Neural cell (in vitro differentiated cells): ENCODE data around the gene ANGEL2. TPM values are rescaled to one million over a fixed set of nuclear protein-coding genes. Genes with fewer than 3 reads are reported as not detected.

Source experiments
- H2AFZ ChIP-seq: fragments of 200-600, 300-800 bp; sonication (generic), shearing (Covaris generic); 2 replicates; pipeline ENCODE4 v1.6.0; 2014; ENCODE audit warnings: low read depth, mild to moderate bottlenecking, antibody characterized with exemption, low read length, moderate library complexity
- H3F3A ChIP-seq: fragments of 200-600 bp; shearing (Covaris generic); 2 replicates; pipeline ENCODE4 v1.6.1; 2016; ENCODE audit warnings: mild to moderate bottlenecking, moderate library complexity, mixed read lengths, antibody characterized with exemption, low read length; ENCODE audit not compliant: insufficient read depth, poor library complexity, severe bottlenecking
- H3K27ac ChIP-seq: fragments of 200-600, 300-800 bp; sonication (generic), shearing (Covaris generic); 2 replicates; pipeline ENCODE4 v1.5.1; 2014; ENCODE audit warnings: mild to moderate bottlenecking, low read length, moderate library complexity
- H3K27me3 ChIP-seq: fragments of 300-800, 200-600 bp; sonication (generic), shearing (Covaris generic); 2 replicates; pipeline ENCODE4 v1.6.0; 2014; ENCODE audit warnings: mild to moderate bottlenecking, low read depth, low read length, moderate library complexity; ENCODE audit not compliant: insufficient read depth
- H3K36me3 ChIP-seq: fragments of 300-800, 200-600 bp; sonication (generic), shearing (Covaris generic); 2 replicates; pipeline ENCODE4 v1.5.1; 2014; ENCODE audit warnings: mild to moderate bottlenecking, antibody characterized with exemption, low read length, moderate library complexity; ENCODE audit not compliant: insufficient read depth
- H3K4me2 ChIP-seq: fragments of 300-800, 200-600 bp; sonication (generic), shearing (Covaris generic); 2 replicates; pipeline ENCODE4 v1.6.0; 2014; ENCODE audit warnings: mild to moderate bottlenecking, low read length
- H3K4me3 ChIP-seq: fragments of 300-800, 200-600 bp; sonication (generic), shearing (Covaris generic); 2 replicates; pipeline ENCODE4 v1.5.1; 2014; ENCODE audit warnings: mild to moderate bottlenecking, low read length, moderate library complexity
- H3K79me2 ChIP-seq: fragments of 200-600 bp; shearing (Covaris generic); replicated peaks from 2 replicates; pipeline ENCODE4 v1.6.0; 2014; ENCODE audit warnings: mild to moderate bottlenecking, low read length, moderate library complexity; ENCODE audit not compliant: insufficient read depth
- H3K9ac ChIP-seq: fragments of 300-800, 200-600 bp; sonication (generic), shearing (Covaris generic); 2 replicates; pipeline ENCODE4 v1.6.1; 2016; ENCODE audit warnings: mild to moderate bottlenecking, low read length, mixed read lengths
- H3K9me2 ChIP-seq: fragments of 200-600 bp; shearing (Covaris generic); 2 replicates; pipeline ENCODE4 v1.6.1; 2016; ENCODE audit warnings: mild to moderate bottlenecking, low read length, mixed read lengths; ENCODE audit not compliant: insufficient read depth
- H3K9me3 ChIP-seq: fragments of 200-600, 300-800 bp; sonication (generic), shearing (Covaris generic); 2 replicates; pipeline ENCODE4 v1.6.1; 2016; ENCODE audit warnings: mild to moderate bottlenecking, mixed run types, low read length, moderate library complexity, mixed read lengths
- H4K20me1 ChIP-seq: fragments of 200-600 bp; shearing (Covaris generic); 2 replicates; pipeline ENCODE4 v1.6.1; 2016; ENCODE audit warnings: mild to moderate bottlenecking, mixed run types; ENCODE audit not compliant: insufficient read depth
- CTCF ChIP-seq: fragments of 450-650 bp; IDR thresholded peaks from 2 replicates; pipeline ENCODE4 v1.5.1; 2014; ENCODE audit warnings: antibody characterized with exemption, mild to moderate bottlenecking, moderate library complexity; ENCODE audit not compliant: poor library complexity, severe bottlenecking
- EP300 ChIP-seq: fragments of 450-650 bp; conservative IDR thresholded peaks from 2 replicates; pipeline ENCODE4 v1.6.1; 2014; ENCODE audit warnings: antibody characterized with exemption, mild to moderate bottlenecking, moderate library complexity; ENCODE audit not compliant: poor library complexity, severe bottlenecking
- EZH2 ChIP-seq: fragments of 200-600, 300-800 bp; shearing (Covaris generic), sonication (generic); IDR thresholded peaks from 2 replicates; pipeline ENCODE4 v1.6.1; 2014; ENCODE audit warnings: antibody characterized with exemption, low read length, borderline replicate concordance, mild to moderate bottlenecking; ENCODE audit not compliant: insufficient read depth, poor library complexity, severe bottlenecking
- MXI1 ChIP-seq: fragments of 450-650 bp; conservative IDR thresholded peaks from 2 replicates; pipeline ENCODE4 v1.6.1; 2014; ENCODE audit warnings: antibody characterized with exemption, mild to moderate bottlenecking; ENCODE audit not compliant: poor library complexity, severe bottlenecking
- POLR2AphosphoS5 ChIP-seq: IDR thresholded peaks from 2 replicates; pipeline ENCODE4 v1.6.1; 2012
- RAD21 ChIP-seq: fragments of 450-650 bp; conservative IDR thresholded peaks from 2 replicates; pipeline ENCODE4 v1.6.1; 2014; ENCODE audit warnings: antibody characterized with exemption, mild to moderate bottlenecking, moderate library complexity
- REST ChIP-seq: IDR thresholded peaks from 2 replicates; pipeline ENCODE4 v1.6.1; 2012; ENCODE audit warnings: borderline replicate concordance
- SMC3 ChIP-seq: fragments of 450-650 bp; conservative IDR thresholded peaks from 2 replicates; pipeline ENCODE4 v1.6.1; 2014; ENCODE audit warnings: antibody characterized with exemption, mild to moderate bottlenecking, moderate library complexity; ENCODE audit not compliant: poor library complexity
- TAF1 ChIP-seq: IDR thresholded peaks from 2 replicates; pipeline ENCODE4 v1.6.1; 2012; ENCODE audit warnings: low read depth
- polyA plus RNA-seq: library from polyadenylated mRNA; depleted of rRNA; stranded (reverse); fragments of >200 nt; gene quantifications from 2 replicates; pipeline ENCODE4 v1.2.3, GENCODE V29; 2014

ANGEL2 gene
- polyA plus RNA-seq, 1 donor from 2014 or later: 58.7 TPM

GRCh38 chr1:213008564-213008963 lies 7.1 kb downstream of the ANGEL2 start:
- no peaks in the 10 kb centered on the region for H3K27me3 ChIP-seq
- no peaks in the 10 kb centered on the region for H3K36me3 ChIP-seq
- peaks cover 18% of the 10 kb centered on the region for H3K79me2 ChIP-seq

GRCh38 chr1:213003256-213003655 lies 12.4 kb downstream of the ANGEL2 start:
- Histone ChIP-seq H3K27me3 (no peaks in the 10 kb centered on the region), H3K4me3 (no peak overlapping the region), H3F3A (no peaks in the 10 kb centered on the region), H3K9ac (no peak overlapping the region), H3K4me2 (no peak overlapping the region), H3K9me3 (no peaks in the 10 kb centered on the region), H3K36me3 (no peaks in the 10 kb centered on the region), H3K9me2 (no peaks in the 10 kb centered on the region), H3K27ac (no peak overlapping the region), H2AFZ (no peak overlapping the region), H4K20me1 (no peaks in the 10 kb centered on the region), H3K79me2 (no peaks in the 10 kb centered on the region)
- TF ChIP-seq EP300: no peak
- TF ChIP-seq RAD21: no peak
- TF ChIP-seq SMC3: no peak
- no peak for TF ChIP-seq EZH2

More at GRCh38 chr1:213008564-213008963, 7.1 kb downstream of the ANGEL2 start:
- no peak overlapping the region for H3K4me2 ChIP-seq
- no peaks in the 10 kb centered on the region for H3K9me3 ChIP-seq
- no peak for TF ChIP-seq POLR2AphosphoS5
- no peak for TF ChIP-seq REST
- TF ChIP-seq SMC3: no peak
- TF ChIP-seq CTCF: no peak
- TF ChIP-seq EP300: no peak
- TF ChIP-seq TAF1: no peak
- TF ChIP-seq EZH2: no peak
- no peak for TF ChIP-seq RAD21
- TF ChIP-seq MXI1: no peak
- H3K27ac ChIP-seq: no peak overlapping the region
- no peak overlapping the region for H3K4me3 ChIP-seq
- H2AFZ ChIP-seq: no peak overlapping the region
- no peaks in the 10 kb centered on the region for H3K9me2 ChIP-seq
- no peaks in the 10 kb centered on the region for H4K20me1 ChIP-seq
- no peak overlapping the region for H3K9ac ChIP-seq
- no peaks in the 10 kb centered on the region for H3F3A ChIP-seq

- Histone ChIP-seq H3K9me2 (no peaks in the 10 kb centered on the region), H3K27ac (no peak overlapping the region), H3K9me3 (no peaks in the 10 kb centered on the region), H3K4me2 (no peak overlapping the region), H3K79me2 (no peaks in the 10 kb centered on the region), H2AFZ (no peak overlapping the region), H3K9ac (no peak overlapping the region), H3F3A (no peaks in the 10 kb centered on the region), H3K36me3 (peaks cover 11% of the 10 kb centered on the region), H4K20me1 (no peaks in the 10 kb centered on the region), H3K27me3 (no peaks in the 10 kb centered on the region), H3K4me3 (no peak overlapping the region)
- TF ChIP-seq CTCF (no peak), POLR2AphosphoS5 (no peak), EZH2 (no peak), RAD21 (no peak), MXI1 (no peak), SMC3 (no peak), REST (no peak), EP300 (no peak), TAF1 (no peak)
Measured at GRCh38 chr1:212994926-212995325, 20.7 kb downstream of the ANGEL2 start.
